ENCODE data around the gene RAPGEF4.
A peak's percentile ranks its signal among the peaks of the same experiment; 100 is the strongest.

Gene RAPGEF4

DNA sequence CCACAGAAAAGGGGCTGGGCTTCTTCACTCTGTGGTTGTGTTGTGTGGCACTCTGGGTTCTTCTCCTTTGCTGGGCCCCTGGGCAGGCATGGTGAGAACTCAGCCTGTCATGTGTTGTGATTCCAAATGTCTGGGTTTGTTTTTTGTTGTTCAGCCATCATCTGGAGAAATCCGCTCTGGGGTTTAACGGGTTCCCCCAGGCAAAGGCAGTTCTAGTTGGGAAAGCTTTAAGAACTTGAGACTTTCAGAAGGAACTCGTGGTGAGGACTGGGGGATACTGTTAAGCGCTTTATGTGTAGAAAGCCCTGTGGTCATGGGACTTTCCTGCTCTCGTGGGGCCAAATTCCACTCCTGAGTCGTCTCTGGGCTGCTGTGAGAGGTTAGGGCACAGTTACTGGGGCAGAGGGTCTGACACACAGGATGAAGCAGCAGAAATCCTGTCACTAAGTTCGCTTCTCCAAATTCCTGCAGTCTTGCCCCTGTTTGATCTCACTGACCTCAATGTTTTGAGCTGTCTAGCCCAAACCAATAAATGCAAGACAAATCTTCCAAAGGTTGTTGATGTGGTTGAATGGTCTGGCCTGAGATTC lies 87.7 kb downstream of the RAPGEF4 start:
- ChIA-PET POLR2A (interaction anchor here (1.3 kb wide), 1 partner anchor 107 kb away, joined by 3 read pairs; no protein-coding TSS in a partner anchor), CTCF (interaction anchor here (0.7 to 3.0 kb wide), 2 partner anchors 108 to 109 kb away, joined by 5 to 12 read pairs; no protein-coding TSS in a partner anchor)
- no peak for TF ChIP-seq ZNF560 (tag by site-specific recombination; IDR thresholded peaks at IDR 0.05; ENCODE audit: borderline replicate concordance)
- no peak for TF ChIP-seq ZNF48 (tag by site-specific recombination; IDR thresholded peaks at IDR 0.05)
- no peak for TF ChIP-seq ZNF670 (tag by site-specific recombination; IDR thresholded peaks at IDR 0.05; ENCODE audit: low read depth)

GRCh38 chr2:172826522-172826921 lies 90.9 kb downstream of the RAPGEF4 start:
- ChIA-PET POLR2A (no interaction called here), CTCF (interaction anchor here (0.7 to 3.6 kb wide), 4 partner anchors 9 to 105 kb away, joined by 3 to 20 read pairs (median 6); no protein-coding TSS in a partner anchor)
- 0 out of 2 replicates have a peak, but pooled peaks have one; percentile 8 for TF ChIP-seq PRDM1 (tag by site-specific recombination; IDR thresholded peaks at IDR 0.05)
- no peak for TF ChIP-seq ZNF239 (tag by site-specific recombination; IDR thresholded peaks at IDR 0.05)
- no peak for TF ChIP-seq ZBTB17 (tag by site-specific recombination; IDR thresholded peaks at IDR 0.05)

More for the DNA sequence above, 87.7 kb downstream of the RAPGEF4 start:
- H3K4me3 ChIP-seq (ENCODE audit: low read depth, low read length): no peak overlapping the region
- H3K4me1 ChIP-seq (ENCODE audit: control insufficient read depth, insufficient read depth, low read length): 0 out of 2 replicates have a peak, but pooled peaks cover 2% of the 10 kb centered on the region
- no peaks in the 10 kb centered on the region for H3K36me3 ChIP-seq (ENCODE audit: control insufficient read depth in 2 of 2, insufficient read depth in 1 of 2, low read length in 2 of 2)
- no peak overlapping the region for H3K27ac ChIP-seq (ENCODE audit: extremely low read depth, low read depth, low read length)
- no peaks in the 10 kb centered on the region for H3K9me3 ChIP-seq (ENCODE audit: control insufficient read depth, insufficient read depth, low read depth, low read length)

DNA sequence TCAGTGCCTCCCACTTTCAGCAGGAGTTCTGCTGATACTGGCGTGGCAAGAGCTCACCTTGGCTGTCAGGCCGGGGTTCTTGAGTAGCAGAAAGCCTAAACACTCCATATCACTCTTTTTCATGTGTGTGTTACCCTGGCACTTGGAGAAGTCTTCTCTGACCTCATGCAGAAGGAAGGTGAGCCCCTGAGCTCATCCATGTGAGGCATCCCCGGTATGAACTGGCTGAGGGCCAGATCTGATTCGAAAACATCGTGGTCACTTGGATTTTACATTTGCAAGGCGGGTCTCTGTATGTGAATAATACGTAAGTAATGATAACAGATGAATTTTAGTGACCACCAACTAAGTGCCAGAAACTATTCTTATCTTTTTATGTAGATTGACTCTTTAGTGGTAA lies 93.6 kb downstream of the RAPGEF4 start:
- no peak overlapping the region for H3K27ac ChIP-seq (ENCODE audit: extremely low read depth, low read depth, low read length)
- H3K4me1 ChIP-seq (ENCODE audit: control insufficient read depth, insufficient read depth, low read length): no peaks in the 10 kb centered on the region
- POLR2A ChIA-PET: interaction anchor here (1.1 kb wide), 1 partner anchor 102 kb away, joined by 6 read pairs; no protein-coding TSS in a partner anchor
- no peaks in the 10 kb centered on the region for H3K36me3 ChIP-seq (ENCODE audit: control insufficient read depth in 2 of 2, insufficient read depth in 1 of 2, low read length in 2 of 2)
- TF ChIP-seq ZNF600 (tag by site-specific recombination; IDR thresholded peaks at IDR 0.05) (0 out of 2 replicates have a peak, but pooled peaks have one; percentile 18), ZNF629 (tag by site-specific recombination; IDR thresholded peaks at IDR 0.05) (0 out of 2 replicates have a peak, but pooled peaks have one; percentile 24)
- TF ChIP-seq, protein P1, sequence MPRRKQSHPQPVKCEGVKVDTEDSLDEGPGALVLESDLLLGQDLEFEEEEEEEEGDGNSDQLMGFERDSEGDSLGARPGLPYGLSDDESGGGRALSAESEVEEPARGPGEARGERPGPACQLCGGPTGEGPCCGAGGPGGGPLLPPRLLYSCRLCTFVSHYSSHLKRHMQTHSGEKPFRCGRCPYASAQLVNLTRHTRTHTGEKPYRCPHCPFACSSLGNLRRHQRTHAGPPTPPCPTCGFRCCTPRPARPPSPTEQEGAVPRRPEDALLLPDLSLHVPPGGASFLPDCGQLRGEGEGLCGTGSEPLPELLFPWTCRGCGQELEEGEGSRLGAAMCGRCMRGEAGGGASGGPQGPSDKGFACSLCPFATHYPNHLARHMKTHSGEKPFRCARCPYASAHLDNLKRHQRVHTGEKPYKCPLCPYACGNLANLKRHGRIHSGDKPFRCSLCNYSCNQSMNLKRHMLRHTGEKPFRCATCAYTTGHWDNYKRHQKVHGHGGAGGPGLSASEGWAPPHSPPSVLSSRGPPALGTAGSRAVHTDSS (tag by site-specific recombination; IDR thresholded peaks at IDR 0.05): no peak
- H3K9me3 ChIP-seq (ENCODE audit: control insufficient read depth, insufficient read depth, low read depth, low read length): no peaks in the 10 kb centered on the region
- no peak overlapping the region for H3K4me3 ChIP-seq (ENCODE audit: low read depth, low read length)
- CTCF ChIA-PET: interaction anchor here (0.5 to 3.6 kb wide), 7 partner anchors 22 to 1769 kb away, joined by 3 to 20 read pairs (median 3); partner anchors contain the start of gene WIPF1

More at GRCh38 chr2:172826522-172826921, 90.9 kb downstream of the RAPGEF4 start:
- no peaks in the 10 kb centered on the region for H3K4me1 ChIP-seq (ENCODE audit: control insufficient read depth, insufficient read depth, low read length)
- no peaks in the 10 kb centered on the region for H3K36me3 ChIP-seq (ENCODE audit: control insufficient read depth in 2 of 2, insufficient read depth in 1 of 2, low read length in 2 of 2)
- no peaks in the 10 kb centered on the region for H3K9me3 ChIP-seq (ENCODE audit: control insufficient read depth, insufficient read depth, low read depth, low read length)
- H3K4me3 ChIP-seq (ENCODE audit: low read depth, low read length): no peak overlapping the region
- no peak overlapping the region for H3K27ac ChIP-seq (ENCODE audit: extremely low read depth, low read depth, low read length)

DNA sequence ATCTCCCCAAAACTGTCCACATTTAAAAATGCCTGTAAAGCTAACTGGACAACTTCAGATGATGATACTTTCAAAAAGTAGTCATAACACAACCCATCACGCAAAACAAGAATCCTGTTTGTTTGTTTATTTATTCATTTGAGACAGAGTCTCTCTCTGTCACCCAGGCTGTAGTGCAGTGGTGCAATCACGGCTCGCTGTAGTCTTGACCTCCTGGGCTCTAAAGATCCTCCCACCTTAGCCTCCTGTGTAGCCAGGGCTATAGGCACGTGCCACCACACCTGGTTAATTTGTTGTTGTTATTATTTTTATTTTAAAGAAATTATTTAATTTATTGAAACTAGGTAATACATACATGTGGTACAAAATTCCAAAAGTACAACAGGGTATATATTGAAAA lies 94.8 kb downstream of the RAPGEF4 start:
- no peak overlapping the region for H3K27ac ChIP-seq (ENCODE audit: extremely low read depth, low read depth, low read length)
- TF ChIP-seq ZNF221 (tag by site-specific recombination; IDR thresholded peaks at IDR 0.05; ENCODE audit: borderline replicate concordance) (no peak), ZNF776 (tag by site-specific recombination; IDR thresholded peaks at IDR 0.05; ENCODE audit: borderline replicate concordance) (no peak), ZNF140 (tag by site-specific recombination; IDR thresholded peaks at IDR 0.05) (no peak), BCL11A (tag by site-specific recombination; IDR thresholded peaks at IDR 0.05; ENCODE audit: low read depth) (no peak)
- no peaks in the 10 kb centered on the region for H3K4me1 ChIP-seq (ENCODE audit: control insufficient read depth, insufficient read depth, low read length)
- ChIA-PET CTCF (no interaction called here), POLR2A (no interaction called here)
- H3K9me3 ChIP-seq (ENCODE audit: control insufficient read depth, insufficient read depth, low read depth, low read length): no peaks in the 10 kb centered on the region
- H3K36me3 ChIP-seq (ENCODE audit: control insufficient read depth in 2 of 2, insufficient read depth in 1 of 2, low read length in 2 of 2): no peaks in the 10 kb centered on the region
- no peak overlapping the region for H3K4me3 ChIP-seq (ENCODE audit: low read depth, low read length)
